HL-60 (cell line): ENCODE results near the gene OR2A42.
"Not testable (repeated sequence)": the region's sequence is repeated elsewhere in the genome, so short reads cannot be mapped to it uniquely, and the experiment has no call there.

ENCODE experiments used
- POLR2AphosphoS5 ChIP-seq: IDR thresholded peaks from 2 replicates; pipeline ENCODE4 v1.6.1; 2012; ENCODE audit warnings: low read depth
- TF ChIP-seq, protein P1 (sequence below): IDR thresholded peaks from one replicate; pipeline ENCODE4 v1.5.1; 2011; ENCODE audit warnings: low read length, control low read depth, inconsistent platforms; ENCODE audit not compliant: insufficient read depth

DNA sequence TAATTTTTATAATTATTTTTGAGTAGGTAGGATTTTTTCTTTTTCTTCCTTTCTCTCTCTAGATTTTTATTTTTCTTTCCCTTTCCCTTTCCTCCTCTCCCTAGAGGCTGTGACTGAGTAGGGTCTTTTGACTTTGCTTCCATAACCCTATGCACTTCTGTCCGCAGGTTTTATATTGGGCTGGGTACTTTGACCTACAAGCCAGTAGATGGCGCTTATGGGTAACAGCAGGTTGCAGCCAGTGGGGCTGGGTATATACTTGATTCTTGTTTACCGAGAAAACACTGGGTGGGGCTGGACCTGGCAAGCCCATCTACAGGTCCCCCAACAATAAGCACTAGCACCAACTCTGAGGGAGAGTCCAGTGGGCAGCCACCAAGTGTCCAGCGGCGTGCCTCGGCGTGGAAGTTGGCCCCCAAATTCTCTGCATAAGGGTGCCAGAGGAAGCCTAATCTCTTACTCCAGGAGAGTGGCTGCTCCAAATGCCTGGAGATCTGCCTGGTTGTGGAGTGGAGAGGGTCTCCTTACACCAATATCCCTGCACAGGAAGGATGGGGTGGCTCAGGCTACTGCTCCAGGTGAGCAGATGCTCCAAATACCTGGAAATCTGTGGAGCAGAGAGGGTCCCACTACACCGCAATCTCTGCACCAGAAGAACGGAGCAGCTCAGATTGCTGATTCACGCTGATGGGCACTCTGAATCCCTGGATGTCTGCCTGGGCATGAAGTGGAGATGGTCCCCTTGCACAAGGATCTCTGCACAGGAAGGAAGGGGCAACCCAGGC lies 60.8 kb downstream of the OR2A42 start:
- TF ChIP-seq, protein P1, sequence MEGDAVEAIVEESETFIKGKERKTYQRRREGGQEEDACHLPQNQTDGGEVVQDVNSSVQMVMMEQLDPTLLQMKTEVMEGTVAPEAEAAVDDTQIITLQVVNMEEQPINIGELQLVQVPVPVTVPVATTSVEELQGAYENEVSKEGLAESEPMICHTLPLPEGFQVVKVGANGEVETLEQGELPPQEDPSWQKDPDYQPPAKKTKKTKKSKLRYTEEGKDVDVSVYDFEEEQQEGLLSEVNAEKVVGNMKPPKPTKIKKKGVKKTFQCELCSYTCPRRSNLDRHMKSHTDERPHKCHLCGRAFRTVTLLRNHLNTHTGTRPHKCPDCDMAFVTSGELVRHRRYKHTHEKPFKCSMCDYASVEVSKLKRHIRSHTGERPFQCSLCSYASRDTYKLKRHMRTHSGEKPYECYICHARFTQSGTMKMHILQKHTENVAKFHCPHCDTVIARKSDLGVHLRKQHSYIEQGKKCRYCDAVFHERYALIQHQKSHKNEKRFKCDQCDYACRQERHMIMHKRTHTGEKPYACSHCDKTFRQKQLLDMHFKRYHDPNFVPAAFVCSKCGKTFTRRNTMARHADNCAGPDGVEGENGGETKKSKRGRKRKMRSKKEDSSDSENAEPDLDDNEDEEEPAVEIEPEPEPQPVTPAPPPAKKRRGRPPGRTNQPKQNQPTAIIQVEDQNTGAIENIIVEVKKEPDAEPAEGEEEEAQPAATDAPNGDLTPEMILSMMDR: not testable (repeated sequence)
- not testable (repeated sequence) for TF ChIP-seq POLR2AphosphoS5
